ENCODE measurements around the gene SMYD2.

The SMYD2 gene

GRCh38 chr1:214384373-214385079 lies 103.6 kb downstream of the SMYD2 start:
- Mint-ChIP-seq H3K9me3 (no peaks in the 10 kb centered on the region), H3K4me1 (no peaks in the 10 kb centered on the region), H3K36me3 (no peaks in the 10 kb centered on the region), H3K4me3 (no peak overlapping the region), H3K27me3 (peaks cover 4 to 5% of the 10 kb centered on the region in 2 donors), H3K27ac (no peak overlapping the region)
- DNase-seq, result no peak
- no peak for ATAC-seq (replicated peaks)

- Mint-ChIP-seq H3K9me3 (no peaks in the 10 kb centered on the region), H3K36me3 (no peaks in the 10 kb centered on the region), H3K27me3 (peaks cover 4 to 5% of the 10 kb centered on the region in 2 donors), H3K4me3 (no peak overlapping the region), H3K27ac (no peak overlapping the region), H3K4me1 (no peaks in the 10 kb centered on the region)
- no peak for DNase-seq
- no peak for ATAC-seq (replicated peaks)
Measured at GRCh38 chr1:214385428-214385827, 104.5 kb downstream of the SMYD2 start.

- no peak for ATAC-seq (replicated peaks)
- no peak for DNase-seq
- Mint-ChIP-seq H3K4me1 (no peaks in the 10 kb centered on the region), H3K36me3 (no peaks in the 10 kb centered on the region), H3K27ac (no peak overlapping the region), H3K27me3 (peaks cover 0 to 4% of the 10 kb centered on the region in 2 donors), H3K4me3 (no peak overlapping the region), H3K9me3 (no peaks in the 10 kb centered on the region)
Measured at GRCh38 chr1:214386333-214386732, 105.4 kb downstream of the SMYD2 start.
